GM13977 (cell line): ENCODE data around the gene ARF4.
A peak's percentile ranks its signal among the peaks of the same experiment; 100 is the strongest.

Source experiments
- DNase-seq: peaks from one replicate; pipeline ENCODE4 v3.0.0; 2012; ENCODE audit warnings: low spot score
- in situ Hi-C: fragments of 300-500 bp; cut with MboI; formaldehyde crosslinking; loops from one replicate; pipeline ENCODE4 v1.12.0; 2022; ENCODE audit warnings: low sequenced_read_pairs, low pct_unique_long_range_greater_than_20kb, mixed read lengths, inconsistent platforms; ENCODE audit not compliant: unreplicated experiment
- TF ChIP-seq, protein P1 (sequence below): IDR thresholded peaks from 2 replicates; pipeline ENCODE4 v1.5.1; 2012; ENCODE audit warnings: mild to moderate bottlenecking, control low read depth; ENCODE audit not compliant: insufficient read depth; ENCODE audit errors: extremely low read depth, missing control alignments

Gene ARF4

DNA sequence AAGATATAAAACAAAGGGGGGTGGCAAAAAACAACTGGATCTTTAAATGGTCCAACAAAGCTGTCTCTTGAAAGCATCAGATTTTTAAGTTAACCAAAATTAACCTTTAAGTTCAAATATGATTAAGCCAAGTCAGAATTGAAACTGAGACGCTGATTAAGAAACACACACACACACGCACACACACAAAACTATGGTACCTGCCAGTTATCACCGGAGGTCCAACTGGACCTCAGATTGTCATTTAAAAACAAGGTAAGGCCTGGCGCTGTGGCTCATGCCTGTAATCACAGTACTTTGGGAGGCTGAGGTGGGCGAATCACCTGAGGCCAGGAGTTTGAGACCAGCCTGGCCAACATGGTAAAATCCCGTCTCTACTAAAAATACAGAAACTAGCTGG, 10.4 kb downstream of the ARF4 start:
- no peak for DNase-seq
- in situ Hi-C loops: no loop called here
- TF ChIP-seq, protein P1, sequence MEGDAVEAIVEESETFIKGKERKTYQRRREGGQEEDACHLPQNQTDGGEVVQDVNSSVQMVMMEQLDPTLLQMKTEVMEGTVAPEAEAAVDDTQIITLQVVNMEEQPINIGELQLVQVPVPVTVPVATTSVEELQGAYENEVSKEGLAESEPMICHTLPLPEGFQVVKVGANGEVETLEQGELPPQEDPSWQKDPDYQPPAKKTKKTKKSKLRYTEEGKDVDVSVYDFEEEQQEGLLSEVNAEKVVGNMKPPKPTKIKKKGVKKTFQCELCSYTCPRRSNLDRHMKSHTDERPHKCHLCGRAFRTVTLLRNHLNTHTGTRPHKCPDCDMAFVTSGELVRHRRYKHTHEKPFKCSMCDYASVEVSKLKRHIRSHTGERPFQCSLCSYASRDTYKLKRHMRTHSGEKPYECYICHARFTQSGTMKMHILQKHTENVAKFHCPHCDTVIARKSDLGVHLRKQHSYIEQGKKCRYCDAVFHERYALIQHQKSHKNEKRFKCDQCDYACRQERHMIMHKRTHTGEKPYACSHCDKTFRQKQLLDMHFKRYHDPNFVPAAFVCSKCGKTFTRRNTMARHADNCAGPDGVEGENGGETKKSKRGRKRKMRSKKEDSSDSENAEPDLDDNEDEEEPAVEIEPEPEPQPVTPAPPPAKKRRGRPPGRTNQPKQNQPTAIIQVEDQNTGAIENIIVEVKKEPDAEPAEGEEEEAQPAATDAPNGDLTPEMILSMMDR: no peak

DNA sequence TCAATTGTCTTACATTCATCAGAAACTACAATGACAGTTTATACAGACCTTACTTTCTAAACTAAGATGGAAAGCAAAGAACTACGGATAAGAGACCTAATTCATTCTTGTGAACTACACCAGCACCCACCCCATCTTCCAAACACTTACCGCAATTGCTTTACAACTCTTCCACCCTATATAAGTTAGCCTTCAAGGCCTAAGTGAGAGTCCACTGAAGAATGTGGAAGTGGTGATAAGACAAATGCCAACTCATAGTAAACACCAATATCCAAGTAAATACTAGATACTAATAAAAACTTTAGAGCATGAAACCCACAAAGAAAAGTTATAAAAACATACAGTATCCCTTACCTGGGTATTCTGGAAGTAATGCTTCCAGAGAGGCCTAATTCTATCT, 13.6 kb downstream of the ARF4 start:
- TF ChIP-seq, protein P1: no peak
- in situ Hi-C loops: no loop called here
- no peak for DNase-seq

DNA sequence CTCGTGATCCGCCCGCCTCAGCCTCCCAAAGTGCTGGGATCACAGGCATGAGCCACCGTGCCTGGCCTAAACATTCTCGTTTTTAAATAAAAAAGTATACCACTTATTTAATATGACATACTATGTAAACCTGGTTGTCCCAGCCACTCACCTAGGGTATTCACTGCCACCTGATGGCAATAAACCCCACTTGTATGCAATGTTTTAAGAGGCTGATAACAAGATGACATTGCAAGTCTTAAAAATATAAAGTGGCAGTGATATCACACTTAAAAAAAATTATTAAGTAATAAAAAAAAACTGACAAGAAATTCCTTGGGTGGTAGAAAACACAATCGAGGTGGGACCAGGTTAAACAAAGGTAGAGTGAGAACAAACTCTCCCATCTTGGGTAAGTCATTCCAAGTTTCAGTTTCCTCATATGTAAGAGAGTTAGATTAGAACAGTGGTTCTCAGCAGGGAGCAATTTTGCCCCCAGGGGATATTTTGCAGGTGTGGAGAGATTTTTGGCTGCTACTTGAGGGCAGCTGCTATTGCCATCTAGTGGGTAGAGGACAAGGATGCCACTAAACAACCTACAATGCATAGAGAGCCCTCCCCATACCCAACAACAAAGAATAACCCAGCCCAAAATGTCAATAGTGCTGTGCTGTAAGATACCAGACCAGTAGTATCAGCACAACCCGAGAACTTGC, 14.5 kb downstream of the ARF4 start:
- in situ Hi-C loops: no loop called here
- no peak for DNase-seq
- TF ChIP-seq, protein P1: peak; percentile 25

DNA sequence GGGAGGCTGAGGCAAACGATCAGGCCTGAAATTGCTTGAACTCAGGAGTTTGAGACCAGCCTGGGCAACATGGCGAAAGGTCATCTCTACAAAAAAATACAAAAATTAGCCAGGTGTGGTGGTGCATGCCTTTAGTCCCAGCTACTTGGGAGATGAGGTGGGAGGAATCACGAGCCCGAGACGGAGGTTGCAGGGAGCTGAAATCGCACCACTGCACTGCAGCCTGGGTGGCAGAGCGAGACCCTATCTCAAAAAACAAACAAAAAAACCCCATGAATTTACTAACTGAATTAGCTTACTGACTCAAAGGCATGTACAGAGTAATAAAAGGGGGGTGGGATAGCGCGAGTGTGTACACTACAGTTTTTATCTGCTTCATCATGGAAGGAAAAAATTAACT, 19.3 kb downstream of the ARF4 start:
- in situ Hi-C loops: no loop called here
- TF ChIP-seq, protein P1: no peak
- no peak for DNase-seq

DNA sequence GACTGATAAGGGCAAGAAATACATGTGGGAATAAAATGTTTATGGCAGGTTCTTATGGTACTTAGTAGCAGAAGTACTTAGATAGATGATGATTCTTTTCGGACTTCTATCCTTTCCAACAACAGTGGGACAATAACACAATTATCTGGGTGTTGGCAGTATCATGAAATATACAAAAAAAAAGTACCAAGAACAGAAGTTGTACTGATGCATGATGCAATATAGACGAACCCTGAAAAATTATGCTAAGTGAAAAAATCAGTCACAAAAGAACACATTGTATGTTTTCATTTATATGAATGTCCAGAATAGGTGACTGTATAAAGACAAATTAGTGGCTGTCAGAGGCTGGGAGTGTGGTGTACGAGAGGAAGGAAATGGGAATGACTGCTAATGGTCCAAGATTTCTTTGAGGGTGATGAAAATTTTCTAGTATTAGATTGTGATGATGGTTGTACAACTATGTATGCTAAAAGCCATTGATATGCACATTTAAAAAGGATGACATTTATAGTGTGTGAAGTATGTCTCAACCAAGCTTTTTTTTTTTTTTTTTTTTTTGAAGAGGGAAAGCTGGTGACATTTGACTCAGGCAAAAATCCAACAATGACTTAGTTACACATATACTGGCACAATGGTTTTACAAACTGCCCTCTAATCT, 21.0 kb downstream of the ARF4 start:
- TF ChIP-seq, protein P1: no peak
- DNase-seq: no peak
- in situ Hi-C loops: no loop called here

DNA sequence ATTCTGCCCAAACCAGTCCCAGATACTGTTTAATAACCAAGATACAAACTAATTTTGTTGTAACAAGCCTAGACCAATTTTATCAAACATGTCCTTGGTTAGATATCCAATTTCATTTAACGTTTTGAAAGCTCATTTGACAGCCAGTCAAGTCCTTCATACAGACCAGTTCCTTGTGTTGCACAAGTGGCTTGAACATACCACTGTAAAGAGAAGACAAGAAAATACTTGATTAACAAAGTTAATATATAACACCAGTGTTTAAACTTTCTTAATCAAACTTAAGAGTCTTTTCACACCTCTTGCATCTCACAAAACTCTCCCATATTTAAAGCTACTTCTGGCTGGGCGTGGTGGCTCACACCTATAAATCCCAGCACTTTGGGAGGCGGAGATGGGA, 25.0 kb downstream of the ARF4 start:
- TF ChIP-seq, protein P1: no peak
- DNase-seq: no peak
- in situ Hi-C loops: loop anchor here (25.0 kb wide), 1 partner anchor 385 kb away; the partner anchor contains the start of gene HESX1
